ENCODE results near the gene TMEM213. TPM values are rescaled to one million over a fixed set of nuclear protein-coding genes. Genes with fewer than 3 reads are reported as not detected.

TMEM213 gene
- total RNA-seq, 1 donor from 2014 or later = not detected

- Mint-ChIP-seq H3K9me3 (no peaks in the 10 kb centered on the region), H3K4me3 (no peak overlapping the region), H3K4me1 (no peaks in the 10 kb centered on the region), H3K27ac (ENCODE audit: unreplicated experiment) (no peak overlapping the region), H3K27me3 (ENCODE audit: low read depth) (peaks cover 25% of the 10 kb centered on the region), H3K36me3 (ENCODE audit: low read depth) (no peaks in the 10 kb centered on the region)
- TF ChIP-seq CTCF (conservative IDR thresholded peaks at IDR 0.05) = no peak
- DNase-seq (ENCODE audit: low read depth, low spot score) = no peak
Observed at GRCh38 chr7:138798836-138799235, 1.0 kb downstream of the TMEM213 start.

GRCh38 chr7:138799336-138800000 lies 1.7 kb downstream of the TMEM213 start:
- Mint-ChIP-seq H3K4me3 (no peak overlapping the region), H3K27ac (ENCODE audit: unreplicated experiment) (no peak overlapping the region), H3K4me1 (no peaks in the 10 kb centered on the region), H3K9me3 (no peaks in the 10 kb centered on the region), H3K27me3 (ENCODE audit: low read depth) (peaks cover 25% of the 10 kb centered on the region), H3K36me3 (ENCODE audit: low read depth) (no peaks in the 10 kb centered on the region)
- no peak for DNase-seq (ENCODE audit: low read depth, low spot score)
- TF ChIP-seq CTCF (conservative IDR thresholded peaks at IDR 0.05) = no peak

- Mint-ChIP-seq H3K4me3 (no peak overlapping the region), H3K4me1 (no peaks in the 10 kb centered on the region), H3K27ac (ENCODE audit: unreplicated experiment) (no peak overlapping the region), H3K9me3 (no peaks in the 10 kb centered on the region), H3K27me3 (ENCODE audit: low read depth) (peaks cover 25% of the 10 kb centered on the region), H3K36me3 (ENCODE audit: low read depth) (no peaks in the 10 kb centered on the region)
- DNase-seq (ENCODE audit: low read depth, low spot score) = no peak
- no peak for TF ChIP-seq CTCF (conservative IDR thresholded peaks at IDR 0.05)
Observed at GRCh38 chr7:138801256-138801655, 3.5 kb downstream of the TMEM213 start.

- Mint-ChIP-seq H3K27ac (ENCODE audit: unreplicated experiment) (no peak overlapping the region), H3K9me3 (no peaks in the 10 kb centered on the region), H3K36me3 (ENCODE audit: low read depth) (no peaks in the 10 kb centered on the region), H3K4me3 (no peak overlapping the region), H3K4me1 (no peaks in the 10 kb centered on the region), H3K27me3 (ENCODE audit: low read depth) (peaks cover 19% of the 10 kb centered on the region)
- DNase-seq (ENCODE audit: low read depth, low spot score) = no peak
- no peak for TF ChIP-seq CTCF (conservative IDR thresholded peaks at IDR 0.05)
Observed at GRCh38 chr7:138802706-138803105, 4.9 kb downstream of the TMEM213 start.

- no peak for DNase-seq (ENCODE audit: low read depth, low spot score)
- Mint-ChIP-seq H3K4me1 (no peaks in the 10 kb centered on the region), H3K27me3 (ENCODE audit: low read depth) (peaks cover 3% of the 10 kb centered on the region), H3K27ac (ENCODE audit: unreplicated experiment) (no peak overlapping the region), H3K9me3 (no peaks in the 10 kb centered on the region), H3K36me3 (ENCODE audit: low read depth) (no peaks in the 10 kb centered on the region), H3K4me3 (no peak overlapping the region)
- TF ChIP-seq CTCF (conservative IDR thresholded peaks at IDR 0.05) = no peak
Observed at GRCh38 chr7:138804618-138805017, 6.8 kb downstream of the TMEM213 start.

All from neural crest cell (in vitro differentiated cells).